PC-3 (cell line): Measurements from ENCODE around the gene CXorf58.

Experiments used
- EZH2 ChIP-seq: fragments of 300-600 bp; sonication (generic); IDR thresholded peaks from one replicate; pipeline ENCODE4 v1.6.1; 2017; ENCODE audit warnings: antibody characterized with exemption, mild to moderate bottlenecking, low read length; ENCODE audit not compliant: unreplicated experiment
- TF ChIP-seq, protein P1 (sequence below): fragments of 300-600 bp; sonication (generic); conservative IDR thresholded peaks from 2 replicates; pipeline ENCODE4 v1.5.1; 2017; ENCODE audit warnings: antibody characterized with exemption, low read depth, mild to moderate bottlenecking, low read length

DNA sequence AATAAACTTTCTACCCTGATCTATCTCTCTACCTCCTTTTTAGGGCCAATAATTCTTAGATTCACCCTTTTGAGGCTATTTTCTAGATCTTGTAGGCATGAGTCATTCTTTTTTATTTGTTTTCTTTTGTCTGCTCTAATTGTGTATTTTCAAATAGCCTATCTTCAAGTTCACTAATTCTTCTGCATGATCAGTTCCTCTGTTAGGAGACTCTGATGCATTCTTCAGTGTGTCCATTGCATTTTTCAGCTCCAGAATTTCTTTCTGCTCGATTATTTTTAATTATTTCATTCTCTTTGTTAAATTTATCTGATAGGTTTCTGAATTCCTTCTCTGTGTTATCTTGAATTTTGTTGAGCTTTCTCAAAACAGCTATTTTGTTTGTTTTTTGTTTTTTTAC lies 11.3 kb downstream of the CXorf58 start:
- TF ChIP-seq, protein P1, sequence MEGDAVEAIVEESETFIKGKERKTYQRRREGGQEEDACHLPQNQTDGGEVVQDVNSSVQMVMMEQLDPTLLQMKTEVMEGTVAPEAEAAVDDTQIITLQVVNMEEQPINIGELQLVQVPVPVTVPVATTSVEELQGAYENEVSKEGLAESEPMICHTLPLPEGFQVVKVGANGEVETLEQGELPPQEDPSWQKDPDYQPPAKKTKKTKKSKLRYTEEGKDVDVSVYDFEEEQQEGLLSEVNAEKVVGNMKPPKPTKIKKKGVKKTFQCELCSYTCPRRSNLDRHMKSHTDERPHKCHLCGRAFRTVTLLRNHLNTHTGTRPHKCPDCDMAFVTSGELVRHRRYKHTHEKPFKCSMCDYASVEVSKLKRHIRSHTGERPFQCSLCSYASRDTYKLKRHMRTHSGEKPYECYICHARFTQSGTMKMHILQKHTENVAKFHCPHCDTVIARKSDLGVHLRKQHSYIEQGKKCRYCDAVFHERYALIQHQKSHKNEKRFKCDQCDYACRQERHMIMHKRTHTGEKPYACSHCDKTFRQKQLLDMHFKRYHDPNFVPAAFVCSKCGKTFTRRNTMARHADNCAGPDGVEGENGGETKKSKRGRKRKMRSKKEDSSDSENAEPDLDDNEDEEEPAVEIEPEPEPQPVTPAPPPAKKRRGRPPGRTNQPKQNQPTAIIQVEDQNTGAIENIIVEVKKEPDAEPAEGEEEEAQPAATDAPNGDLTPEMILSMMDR = no peak
- TF ChIP-seq EZH2 = no peak
